Esophagus muscularis mucosa (tissue), 4 donors: Measurements from ENCODE around the gene C11orf16.

Experiments used
- CTCF ChIP-seq, 3 experiments: fragments of 200-600 bp in 2 of 3; fragments of 450-650 bp in 1 of 3; sonication (generic) in 2 of 3; IDR thresholded peaks; one replicate each; pipeline ENCODE4 v1.5.1; 2017 to 2019; ENCODE audit warnings: antibody characterized with exemption in 3 of 3, mild to moderate bottlenecking in 2 of 3, moderate library complexity in 1 of 3
- EP300 ChIP-seq: sonication (generic); formaldehyde crosslinking; IDR thresholded peaks from one replicate; pipeline ENCODE4 v1.6.1; 2017; ENCODE audit warnings: antibody characterized with exemption
- POLR2A ChIP-seq: fragments of 450-650 bp; IDR thresholded peaks from one replicate; pipeline ENCODE4 v1.6.1; 2017; ENCODE audit warnings: antibody characterized with exemption, moderate library complexity, mild to moderate bottlenecking, low read depth
- POLR2AphosphoS5 ChIP-seq, 2 donors: sonication (generic); formaldehyde crosslinking; IDR thresholded peaks; one replicate each; pipeline ENCODE4 v1.6.1; 2017; ENCODE audit warnings: antibody characterized with exemption in 2 of 2

GRCh38 chr11:8964324-8965320 lies 31.9 kb upstream of the C11orf16 start, which contains the start of gene TMEM9B:
- TF ChIP-seq CTCF (IDR thresholded peaks at IDR 0.05) (no peak), EP300 (no peak), POLR2A (peak; percentile 86), POLR2AphosphoS5 (IDR thresholded peaks at IDR 0.05) (peak; percentile 90 to 97)
